Stimulated activated CD8-positive, alpha-beta memory T cell treated with anti-CD3 and anti-CD28 coated beads, Interleukin-7, amount 100 ng/mL, for 4 hours (primary cell): ENCODE measurements around the gene SLC25A34.
A peak's percentile ranks its signal among the peaks of the same experiment; 100 is the strongest.

Source experiments
- DNase-seq, 2 donors: peaks; one replicate each; pipeline ENCODE4 v3.0.0-alpha.2; 2020; ENCODE audit warnings: low read depth in 2 of 2

Gene SLC25A34

DNA sequence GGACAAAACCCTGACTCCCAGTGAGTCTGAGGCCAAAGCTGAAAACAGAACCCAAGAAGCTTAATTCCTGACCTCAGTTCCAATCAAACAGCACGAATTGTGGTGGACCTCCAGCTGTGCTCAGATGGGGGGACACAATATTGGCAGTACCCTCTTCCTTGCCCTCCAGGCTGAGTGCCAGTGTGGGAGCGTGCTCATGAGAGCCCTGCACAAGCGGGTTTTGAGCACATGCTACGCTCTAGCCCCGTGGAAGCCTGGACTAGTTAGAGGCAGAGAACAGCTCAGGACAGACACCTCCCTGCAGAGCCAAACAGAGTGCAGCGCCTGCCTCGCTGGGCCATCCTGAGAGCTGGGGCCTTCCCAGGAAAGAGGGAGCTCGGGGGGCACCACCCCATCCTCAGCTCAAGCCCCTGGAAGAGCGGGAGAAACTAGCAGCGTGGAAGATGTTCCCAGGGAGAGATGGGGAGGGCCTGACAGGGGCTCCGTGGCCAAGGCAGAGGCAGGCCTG is 2.8 kb upstream of the SLC25A34 start:
- DNase-seq, result no peak

DNA sequence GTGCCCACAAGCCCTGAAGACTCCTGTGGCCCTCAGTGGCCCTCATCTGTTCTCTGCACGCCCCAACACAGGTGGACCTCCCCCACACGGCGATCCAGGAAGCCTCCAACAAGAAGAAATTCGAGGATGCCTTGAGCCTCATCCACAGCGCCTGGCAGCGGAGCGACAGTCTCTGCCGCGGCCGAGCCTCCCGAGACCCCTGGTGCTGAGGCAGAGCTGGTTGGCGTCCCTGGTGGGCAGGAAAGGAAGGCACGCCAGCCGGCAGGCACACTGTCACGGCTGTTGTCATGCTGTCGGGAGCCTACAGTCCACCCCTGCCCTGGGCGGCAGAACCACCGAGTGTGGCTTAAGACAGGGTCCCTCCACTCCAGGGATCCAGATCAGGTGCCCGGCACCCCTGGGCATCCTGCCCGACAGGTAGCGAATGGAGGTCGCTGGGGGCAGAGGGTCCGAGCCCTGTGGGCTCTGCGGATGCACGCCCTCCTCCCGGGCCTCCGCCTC is 2.3 kb upstream of the SLC25A34 start:
- DNase-seq, result no peak

GRCh38 chr1:15734296-15734695 is 1.8 kb upstream of the SLC25A34 start:
- DNase-seq, result no peak

GRCh38 chr1:15734901-15735300 is 1.2 kb upstream of the SLC25A34 start:
- no peak for DNase-seq

DNA sequence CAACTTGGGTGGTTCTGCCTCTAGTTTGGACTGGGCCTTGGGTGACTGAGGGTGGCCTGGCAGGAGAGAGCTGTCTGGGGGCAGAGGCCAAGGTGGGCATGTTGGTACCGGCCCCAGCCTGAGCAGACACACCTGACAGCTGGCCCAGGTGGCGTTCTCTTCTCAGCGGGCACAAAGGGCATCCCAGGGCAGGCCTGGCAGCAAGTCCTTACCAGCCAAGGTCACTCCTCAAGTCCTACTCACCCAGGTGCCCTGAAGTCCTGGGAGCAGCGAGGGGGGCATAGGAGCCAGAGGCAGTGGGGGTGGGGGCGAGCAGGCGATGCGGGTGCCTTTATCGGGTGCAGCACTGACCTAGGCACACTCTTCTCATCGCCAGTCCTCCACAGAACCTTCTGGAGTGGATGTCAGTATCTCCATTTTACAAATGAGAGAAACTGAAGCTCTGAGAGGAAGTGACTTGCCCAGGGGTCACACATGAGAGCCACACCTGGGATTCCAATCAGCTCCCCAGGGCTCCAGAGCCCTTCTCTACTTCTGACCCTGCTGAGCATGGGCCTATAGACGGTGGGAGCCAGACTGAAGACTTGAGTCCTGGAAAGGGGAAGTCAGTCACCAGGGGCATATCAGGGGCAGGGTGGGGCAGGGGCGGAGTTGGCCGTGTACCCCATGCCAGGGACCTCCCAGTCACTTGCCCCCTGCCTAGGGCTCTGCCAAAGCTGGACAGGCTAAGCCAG is 587 bp upstream of the SLC25A34 start:
- DNase-seq, result no peak

- no peak for DNase-seq
Observed at GRCh38 chr1:15736892-15737261, 819 bp downstream of the SLC25A34 start.

- no peak for DNase-seq
Observed at GRCh38 chr1:15737324-15738319, 1.6 kb downstream of the SLC25A34 start.

- no peak for DNase-seq
Observed at GRCh38 chr1:15738416-15739113, 2.5 kb downstream of the SLC25A34 start.

- DNase-seq, result no peak
Observed at GRCh38 chr1:15739259-15739658, 3.2 kb downstream of the SLC25A34 start.

DNA sequence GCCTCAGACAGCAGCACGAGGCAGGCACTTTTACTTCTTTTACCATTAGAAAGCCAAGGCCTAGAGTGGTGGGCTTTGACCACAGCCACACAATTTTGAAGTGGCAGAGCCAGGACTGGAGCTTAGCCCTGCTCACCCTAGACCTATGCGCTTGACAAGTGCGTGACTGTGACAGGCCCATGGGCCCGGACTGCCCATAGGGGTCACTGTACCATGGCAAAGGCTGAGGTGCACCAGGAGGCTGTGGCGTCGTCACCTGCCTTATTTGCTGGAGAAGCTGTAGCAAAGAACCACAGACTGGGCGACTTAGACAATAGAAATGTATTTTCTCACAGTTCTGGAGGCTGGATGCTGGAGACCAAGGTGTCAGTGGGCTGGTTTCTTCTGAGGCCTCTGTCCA is 3.7 kb downstream of the SLC25A34 start:
- no peak for DNase-seq

GRCh38 chr1:15740924-15741850 is 5.1 kb downstream of the SLC25A34 start:
- DNase-seq, result peak; percentile 29 to 31

- no peak for DNase-seq
Observed at GRCh38 chr1:15742339-15742801, 6.3 kb downstream of the SLC25A34 start, which contains the start of gene TMEM82. Gene TMEM82 (plus strand): TSS chr1:15742499. CDS start chr1:15742560, 61 bp downstream.

GRCh38 chr1:15744122-15744679 is 8.1 kb downstream of the SLC25A34 start:
- DNase-seq, result no peak

GRCh38 chr1:15747378-15747777 is 11.3 kb downstream of the SLC25A34 start:
- DNase-seq, result no peak

GRCh38 chr1:15748264-15748663 is 12.2 kb downstream of the SLC25A34 start:
- DNase-seq, result no peak

DNA sequence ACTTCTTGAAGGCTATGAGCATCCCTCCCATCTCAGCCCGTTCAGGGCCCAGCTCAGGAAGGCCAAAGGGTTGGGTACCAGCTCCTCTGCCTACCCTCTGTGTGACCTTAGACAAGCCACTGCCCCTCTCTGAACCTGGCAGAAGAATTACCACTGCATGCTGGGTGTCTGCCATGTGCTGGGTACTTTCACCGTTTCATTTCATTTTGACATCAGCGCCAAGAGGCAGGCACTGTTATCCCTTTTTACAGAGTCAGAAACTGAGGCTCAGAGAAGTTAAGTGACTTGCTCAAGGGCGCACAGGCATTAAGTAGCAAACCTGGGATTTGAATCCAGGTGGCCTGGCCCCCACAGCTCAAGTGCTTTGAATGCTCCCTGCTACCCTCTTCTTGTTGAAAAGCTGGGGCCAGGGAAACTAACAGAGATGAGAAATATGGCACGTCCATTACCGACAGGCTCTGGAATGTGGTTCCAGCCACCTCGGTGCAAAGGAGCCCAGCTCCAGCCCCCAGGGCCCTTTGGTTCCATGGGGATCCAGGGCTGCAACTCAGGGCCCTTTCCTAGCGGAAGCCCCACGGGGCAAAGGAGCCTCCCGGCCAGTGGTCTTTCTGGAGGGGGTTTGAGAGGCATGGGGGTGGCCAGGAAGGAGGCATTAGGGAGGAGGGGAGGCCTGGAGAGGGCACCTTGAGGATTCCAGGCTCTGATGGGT is 12.8 kb downstream of the SLC25A34 start:
- no peak for DNase-seq

GRCh38 chr1:15749399-15750291 is 13.6 kb downstream of the SLC25A34 start:
- DNase-seq, result no peak

GRCh38 chr1:15750924-15751323 is 14.9 kb downstream of the SLC25A34 start:
- no peak for DNase-seq
